Activated T-helper 1 cell treated with anti-CD3 and anti-CD28 coated beads, Interleukin-2, amount 50 U/mL, for 16 hours (primary cell): ENCODE data around the gene TNF.
A peak's percentile ranks its signal among the peaks of the same experiment; 100 is the strongest.
"Not testable (repeated sequence)": the region's sequence is repeated elsewhere in the genome, so short reads cannot be mapped to it uniquely, and the experiment has no call there.

ENCODE experiments used
- DNase-seq, 2 donors: peaks; one replicate each; pipeline ENCODE4 v3.0.0-alpha.2; 2020; ENCODE audit warnings: low read depth in 1 of 2, low spot score in 1 of 2

The TNF gene

DNA sequence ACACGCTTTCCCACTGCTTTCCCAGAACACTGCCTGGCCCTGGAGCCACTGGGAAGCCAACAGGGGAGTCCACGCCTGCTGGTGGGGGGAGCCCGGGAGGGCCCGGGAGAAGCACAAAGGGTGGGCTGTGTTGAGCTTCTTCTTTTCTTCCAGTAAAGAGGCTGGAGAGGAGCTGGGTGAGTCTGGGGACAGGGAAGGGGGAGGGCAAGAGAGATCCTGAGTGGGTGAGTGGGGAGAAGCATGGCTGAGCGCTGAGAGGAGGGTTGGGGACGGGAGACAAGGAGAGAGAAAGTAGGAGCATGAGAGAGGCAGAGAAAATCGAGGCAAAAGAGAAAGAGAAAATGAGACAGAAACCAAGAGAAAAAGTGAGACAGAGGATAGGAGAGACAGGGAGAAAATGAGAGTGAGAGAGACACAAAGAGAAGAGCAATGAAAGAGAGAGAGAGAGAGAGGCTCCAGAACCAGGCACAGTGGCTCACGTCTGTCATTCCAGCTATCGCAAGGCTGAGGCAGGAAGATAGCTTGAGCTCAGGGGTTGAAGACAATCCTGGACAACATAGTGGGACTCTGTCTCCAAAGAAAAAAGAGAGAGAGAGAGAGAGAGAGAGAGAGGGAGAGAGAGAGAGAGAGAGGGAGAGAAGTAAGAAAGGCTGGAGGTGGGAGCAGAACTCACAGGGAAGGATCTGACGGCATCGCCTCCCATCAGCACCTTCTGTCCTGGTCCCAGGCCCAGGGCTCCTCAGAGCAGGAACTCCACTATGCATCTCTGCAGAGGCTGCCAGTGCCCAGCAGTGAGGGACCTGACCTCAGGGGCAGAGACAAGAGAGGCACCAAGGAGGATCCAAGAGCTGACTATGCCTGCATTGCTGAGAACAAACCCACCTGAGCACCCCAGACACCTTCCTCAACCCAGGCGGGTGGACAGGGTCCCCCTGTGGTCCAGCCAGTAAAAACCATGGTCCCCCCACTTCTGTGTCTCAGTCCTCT lies 12.7 kb downstream of the TNF start:
- DNase-seq: no peak

DNA sequence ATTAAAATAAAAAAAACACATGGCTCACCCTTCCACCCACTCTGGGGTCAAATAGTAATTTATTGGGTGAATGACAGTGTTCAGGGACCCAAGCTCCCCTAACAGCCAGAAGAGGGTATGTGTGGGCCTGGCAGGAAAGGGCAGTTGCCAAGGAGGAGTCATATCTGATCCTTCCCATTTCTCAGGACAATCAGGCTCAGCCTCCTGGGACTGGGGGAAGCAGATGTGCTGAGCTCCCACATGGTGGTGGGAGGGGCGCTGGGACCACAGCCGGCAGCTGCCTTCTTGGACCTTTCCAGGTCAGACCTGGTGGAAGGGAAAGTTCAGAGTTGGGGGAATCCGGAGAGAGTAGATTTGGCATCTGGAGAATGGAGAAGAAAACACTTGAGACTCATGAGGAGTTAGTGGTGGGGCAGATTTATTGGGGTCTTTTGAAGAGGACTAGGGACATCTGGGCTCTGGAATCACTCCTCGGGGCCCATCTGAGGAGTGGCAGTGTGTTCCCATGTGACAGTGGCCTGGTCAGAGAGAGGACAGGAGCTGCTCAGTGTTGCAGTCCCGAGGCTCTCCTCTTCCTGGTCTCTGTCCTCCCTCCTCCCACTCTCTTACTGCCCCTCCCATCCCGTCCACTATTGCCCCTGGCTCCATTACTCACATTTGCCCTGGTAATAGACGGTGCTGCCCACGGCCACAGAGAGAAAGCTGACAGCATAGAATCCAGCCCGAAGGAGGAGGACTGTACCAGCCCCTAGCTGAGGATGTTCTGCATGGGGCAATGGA lies 13.7 kb downstream of the TNF start:
- no peak for DNase-seq

DNA sequence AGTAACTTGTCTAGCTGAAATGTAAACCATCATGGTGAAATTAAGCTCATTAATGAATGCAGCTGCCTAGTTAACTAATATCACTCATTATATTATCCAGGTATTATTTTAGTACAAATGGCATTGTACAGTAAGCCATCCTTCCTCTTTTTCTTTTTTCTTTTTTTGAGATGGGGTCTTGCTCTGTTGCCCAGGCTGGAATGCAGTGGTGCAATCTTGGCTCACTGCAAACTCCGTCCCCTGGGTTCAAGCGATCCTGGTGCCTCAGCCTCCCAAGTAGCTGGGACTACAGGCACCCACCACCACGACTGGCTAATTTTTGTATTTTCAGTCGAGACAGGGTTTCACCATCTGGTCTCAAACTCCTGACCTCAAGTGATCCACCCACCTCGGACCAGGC lies 15.3 kb downstream of the TNF start:
- DNase-seq: not testable (repeated sequence)

DNA sequence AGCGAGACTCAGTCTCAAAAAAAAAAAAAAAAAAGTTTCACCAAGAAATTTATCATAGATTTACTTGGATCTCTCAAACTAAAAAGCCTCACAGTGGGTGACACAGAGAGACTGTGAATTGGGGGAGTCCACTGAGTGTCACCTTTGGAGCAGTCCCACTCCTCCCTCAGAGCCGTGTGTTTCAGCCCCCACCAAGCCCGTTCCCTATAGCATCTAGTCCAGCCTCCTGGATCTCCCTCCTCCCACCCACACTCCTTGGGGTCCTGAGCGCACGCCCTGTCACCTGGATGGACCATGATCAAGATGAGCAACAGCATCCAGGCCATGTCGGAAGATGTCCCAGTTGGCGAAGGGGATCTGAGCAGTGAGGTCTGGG lies 17.0 kb downstream of the TNF start:
- DNase-seq: no peak

- DNase-seq: no peak
Measured at GRCh38 chr6:31597006-31597405, 21.6 kb downstream of the TNF start.

GRCh38 chr6:31607317-31607716 lies 32.0 kb downstream of the TNF start:
- no peak for DNase-seq

- no peak for DNase-seq
Measured at GRCh38 chr6:31609519-31610406, 34.4 kb downstream of the TNF start.

DNA sequence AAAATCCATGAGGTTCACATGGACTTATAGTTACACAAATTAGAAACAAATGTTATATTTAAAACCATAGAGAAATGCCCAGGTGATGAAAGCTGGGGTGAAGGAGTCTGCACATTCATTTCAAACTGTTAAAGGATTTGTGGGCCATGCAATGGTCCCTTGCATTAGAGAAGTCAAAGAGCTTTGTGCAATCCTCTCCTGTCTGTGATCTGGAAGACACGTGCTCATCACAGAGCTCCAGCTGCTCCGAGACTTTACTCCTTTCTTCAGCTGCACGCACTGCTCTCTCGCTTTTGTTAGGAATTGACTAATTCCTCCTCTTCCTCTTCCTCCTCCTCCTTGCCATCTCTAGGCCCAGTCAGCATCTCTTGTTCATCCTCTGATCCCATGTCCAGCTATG lies 35.6 kb downstream of the TNF start:
- DNase-seq: no peak

- no peak for DNase-seq
Measured at GRCh38 chr6:31614075-31614619, 38.8 kb downstream of the TNF start.

DNA sequence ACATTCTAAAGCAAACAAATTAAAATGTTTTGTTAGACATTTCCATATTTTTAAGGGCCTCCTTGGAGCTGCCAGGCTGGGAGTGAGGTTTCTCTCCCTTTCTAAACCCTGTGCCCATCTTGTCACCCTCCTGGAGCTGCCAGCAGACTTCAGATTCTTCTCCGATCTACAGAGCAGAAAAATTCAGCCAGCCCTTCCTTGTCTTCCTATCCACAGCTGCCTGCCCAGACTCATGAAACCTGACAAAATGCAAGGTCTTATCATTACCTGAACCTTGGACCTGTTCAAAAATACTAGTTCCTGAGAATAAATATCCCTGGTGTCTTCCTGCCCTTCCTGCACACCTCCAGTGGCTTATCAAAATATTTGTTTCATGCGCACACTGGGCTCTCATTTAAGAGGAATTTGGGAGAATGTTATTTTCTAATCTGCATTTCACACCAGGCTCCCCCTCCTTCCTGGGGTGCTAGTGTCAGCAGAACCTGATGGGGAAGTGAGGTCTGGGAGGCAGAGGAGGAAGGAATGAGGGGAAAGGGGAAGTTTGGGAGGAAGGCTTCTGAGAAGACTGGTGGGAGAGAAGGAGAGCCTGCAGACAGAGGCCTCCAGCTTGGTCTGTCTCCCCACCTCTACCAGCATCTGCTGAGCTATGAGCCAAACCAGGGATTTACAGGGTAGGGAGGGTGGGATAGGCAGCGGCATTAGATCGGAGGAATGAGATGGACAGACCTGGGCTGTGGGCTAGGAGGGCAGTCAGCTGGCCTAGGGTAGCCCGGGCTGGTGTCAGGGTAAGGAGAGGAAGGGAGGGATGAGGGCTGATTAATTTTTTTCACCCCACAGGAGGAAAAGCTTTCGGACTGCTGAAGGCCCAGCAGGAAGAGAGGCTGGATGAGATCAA lies 39.6 kb downstream of the TNF start, which contains the start of gene AIF1:
AIF1 (plus strand) TSS at position 551 of the 895 bp plus-strand sequence; CDS start at position 647, 96 bp downstream.
- no peak for DNase-seq

- no peak for DNase-seq
Measured at GRCh38 chr6:31615748-31616147, 40.4 kb downstream of the TNF start.

DNA sequence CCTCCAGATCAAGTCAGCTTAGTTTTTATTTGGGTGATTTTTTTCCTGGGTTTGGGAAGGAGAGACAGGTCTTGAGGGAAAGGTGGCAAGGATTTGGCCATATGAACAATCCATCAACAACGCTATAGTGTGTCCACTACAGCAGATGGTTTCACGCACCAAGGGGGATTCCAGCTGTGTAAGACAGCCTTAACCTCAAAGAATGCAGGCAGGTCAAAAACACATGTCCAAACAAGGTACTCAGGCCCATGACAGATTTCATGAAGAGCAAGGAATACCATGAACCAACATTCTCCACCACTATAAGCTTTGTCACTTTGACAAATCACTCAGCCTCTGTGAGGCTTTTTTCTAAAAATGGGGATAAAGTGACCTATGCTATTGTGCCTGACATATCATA lies 41.6 kb downstream of the TNF start:
- DNase-seq: no peak

GRCh38 chr6:31619805-31620585 lies 44.6 kb downstream of the TNF start:
- peak; percentile 92 to 94 for DNase-seq

- peak in 1 of 2 donors; percentile 62 for DNase-seq
Measured at GRCh38 chr6:31620586-31621319, 45.4 kb downstream of the TNF start, which contains the start of gene PRRC2A. Gene PRRC2A (plus strand): TSS chr6:31620715. CDS start chr6:31622790, 2,075 bp downstream.

GRCh38 chr6:31621320-31621939 lies 46.1 kb downstream of the TNF start:
- DNase-seq: no peak

- no peak for DNase-seq
Measured at GRCh38 chr6:31621991-31622390, 46.6 kb downstream of the TNF start.

DNA sequence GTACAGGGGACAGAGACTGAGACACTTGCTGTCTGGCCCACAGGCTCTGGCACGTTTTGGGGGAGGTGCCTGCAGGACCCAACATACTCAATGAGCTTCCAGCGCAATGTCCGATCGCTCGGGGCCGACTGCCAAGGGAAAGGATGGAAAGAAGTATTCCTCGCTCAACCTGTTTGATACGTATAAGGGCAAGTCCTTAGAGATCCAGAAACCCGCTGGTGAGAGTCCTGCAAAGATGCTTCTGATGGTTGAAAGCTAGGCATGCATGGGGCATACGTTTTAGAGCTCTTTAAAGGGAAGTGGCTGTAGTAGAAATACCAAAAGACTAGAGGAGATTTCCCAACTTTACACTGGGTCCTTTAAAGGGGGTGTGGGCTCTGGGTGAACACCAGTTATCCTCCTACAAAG lies 47.3 kb downstream of the TNF start:
- DNase-seq: no peak

DNA sequence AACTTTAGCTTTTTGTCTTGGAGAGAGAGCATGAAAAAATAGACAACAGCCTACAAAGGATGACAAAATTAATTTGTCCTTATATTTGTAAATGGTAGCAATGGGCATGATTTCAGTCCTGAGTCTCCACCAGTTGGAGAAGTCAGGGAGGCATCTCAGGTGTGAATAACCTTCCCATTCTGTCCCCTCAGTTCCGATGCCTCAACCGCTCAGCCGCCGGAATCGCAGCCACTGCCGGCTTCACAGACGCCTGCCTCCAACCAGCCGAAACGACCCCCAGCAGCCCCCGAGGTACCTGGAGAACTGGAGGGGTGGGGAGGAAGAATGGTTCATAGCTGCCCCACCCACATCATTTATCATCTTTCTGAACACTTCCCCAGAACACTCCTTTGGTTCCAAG lies 48.7 kb downstream of the TNF start:
- DNase-seq: no peak
